Measurements from ENCODE around the gene ZBTB20. TPM values are rescaled to one million over a fixed set of nuclear protein-coding genes. Genes with fewer than 3 reads are reported as not detected.

The ZBTB20 gene
- total and polyA plus RNA-seq, 2 donors (not counting 1 experiment from before 2014, with no cell fraction given), result 4.0 to 22.5 TPM

GRCh38 chr3:114595522-114596028 is 551.5 kb downstream of the ZBTB20 start:
- H3K9ac ChIP-seq (ENCODE audit: insufficient read depth, low read length), result no peak overlapping the region
- H4K20me1 ChIP-seq (ENCODE audit: control insufficient read depth, extremely low read depth, insufficient read depth, low read length), result no peaks in the 10 kb centered on the region
- no peaks in the 10 kb centered on the region for H3K27me3 ChIP-seq (ENCODE audit: control insufficient read depth, insufficient read depth, low read length)
- no peak overlapping the region for H3K27ac ChIP-seq (ENCODE audit: insufficient read depth, low read length)
- no peak for TF ChIP-seq EZH2 (IDR thresholded peaks at IDR 0.05; ENCODE audit: low read length, missing control alignments)
- no peak overlapping the region for H2AFZ ChIP-seq (ENCODE audit: low read length)
- no peak overlapping the region for H3K4me2 ChIP-seq (ENCODE audit: extremely low read depth, insufficient read depth, low read length)
- no peak overlapping the region for H3K4me3 ChIP-seq (replicated peaks in 1 of 4; ENCODE audit: control extremely low read depth in 1 of 4, insufficient read depth in 1 of 4, low read depth in 3 of 4, low read length in 4 of 4)
- no peaks in the 10 kb centered on the region for H3K4me1 ChIP-seq (ENCODE audit: control insufficient read depth, extremely low read depth, insufficient read depth, low read length)
- H3K79me2 ChIP-seq (ENCODE audit: control insufficient read depth, insufficient read depth, low read length), result no peaks in the 10 kb centered on the region
- DNase-seq (ENCODE audit: low read depth in 2 of 2), result peak in 1 of 2 donors; percentile 40
- no peaks in the 10 kb centered on the region for H3K36me3 ChIP-seq (ENCODE audit: control insufficient read depth, insufficient read depth, low read length)
- H3K9me3 ChIP-seq (ENCODE audit: control insufficient read depth, insufficient read depth, low read depth, low read length), result no peaks in the 10 kb centered on the region

- no peaks in the 10 kb centered on the region for H4K20me1 ChIP-seq (ENCODE audit: control insufficient read depth, extremely low read depth, insufficient read depth, low read length)
- H3K4me2 ChIP-seq (ENCODE audit: extremely low read depth, insufficient read depth, low read length), result no peak overlapping the region
- no peak overlapping the region for H2AFZ ChIP-seq (ENCODE audit: low read length)
- H3K4me1 ChIP-seq (ENCODE audit: control insufficient read depth, extremely low read depth, insufficient read depth, low read length), result no peaks in the 10 kb centered on the region
- H3K36me3 ChIP-seq (ENCODE audit: control insufficient read depth, insufficient read depth, low read length), result no peaks in the 10 kb centered on the region
- no peak overlapping the region for H3K9ac ChIP-seq (ENCODE audit: insufficient read depth, low read length)
- H3K9me3 ChIP-seq (ENCODE audit: control insufficient read depth, insufficient read depth, low read depth, low read length), result no peaks in the 10 kb centered on the region
- H3K4me3 ChIP-seq (replicated peaks in 1 of 4; ENCODE audit: control extremely low read depth in 1 of 4, insufficient read depth in 1 of 4, low read depth in 3 of 4, low read length in 4 of 4), result no peak overlapping the region
- TF ChIP-seq CTCF (conservative IDR thresholded peaks at IDR 0.05 in 1 of 2, IDR thresholded peaks at IDR 0.05 in 1 of 2; ENCODE audit: low read depth in 1 of 2, low read length in 2 of 2), result no peak
- no peak for TF ChIP-seq EZH2 (IDR thresholded peaks at IDR 0.05; ENCODE audit: low read length, missing control alignments)
- H3K79me2 ChIP-seq (ENCODE audit: control insufficient read depth, insufficient read depth, low read length), result no peaks in the 10 kb centered on the region
- no peak for DNase-seq (ENCODE audit: low read depth in 2 of 2)
- no peaks in the 10 kb centered on the region for H3K27me3 ChIP-seq (ENCODE audit: control insufficient read depth, insufficient read depth, low read length)
- no peak overlapping the region for H3K27ac ChIP-seq (ENCODE audit: insufficient read depth, low read length)
Measured at GRCh38 chr3:114590309-114591047, 556.6 kb downstream of the ZBTB20 start.

- Histone ChIP-seq H3K79me2 (ENCODE audit: control insufficient read depth, insufficient read depth, low read length) (no peaks in the 10 kb centered on the region), H4K20me1 (ENCODE audit: control insufficient read depth, extremely low read depth, insufficient read depth, low read length) (no peaks in the 10 kb centered on the region), H2AFZ (ENCODE audit: low read length) (no peak overlapping the region), H3K9ac (ENCODE audit: insufficient read depth, low read length) (no peak overlapping the region), H3K36me3 (ENCODE audit: control insufficient read depth, insufficient read depth, low read length) (no peaks in the 10 kb centered on the region), H3K27ac (ENCODE audit: insufficient read depth, low read length) (no peak overlapping the region), H3K4me2 (ENCODE audit: extremely low read depth, insufficient read depth, low read length) (no peak overlapping the region), H3K4me3 (replicated peaks in 1 of 4; ENCODE audit: control extremely low read depth in 1 of 4, insufficient read depth in 1 of 4, low read depth in 3 of 4, low read length in 4 of 4) (no peak overlapping the region), H3K4me1 (ENCODE audit: control insufficient read depth, extremely low read depth, insufficient read depth, low read length) (no peaks in the 10 kb centered on the region), H3K27me3 (ENCODE audit: control insufficient read depth, insufficient read depth, low read length) (no peaks in the 10 kb centered on the region), H3K9me3 (ENCODE audit: control insufficient read depth, insufficient read depth, low read depth, low read length) (no peaks in the 10 kb centered on the region)
- TF ChIP-seq EZH2 (IDR thresholded peaks at IDR 0.05; ENCODE audit: low read length, missing control alignments), result no peak
- no peak for TF ChIP-seq CTCF (conservative IDR thresholded peaks at IDR 0.05 in 1 of 2, IDR thresholded peaks at IDR 0.05 in 1 of 2; ENCODE audit: low read depth in 1 of 2, low read length in 2 of 2)
- DNase-seq (ENCODE audit: low read depth in 2 of 2), result no peak
Measured at GRCh38 chr3:114587986-114588385, 559.1 kb downstream of the ZBTB20 start.
